K562 (cell line): ENCODE results near the gene APBA2.

Source experiments
- FOXM1 ChIP-seq, 2 experiments: fragments of 450-650 bp in 1 of 2; sonication (generic) in 1 of 2; formaldehyde crosslinking in 1 of 2; IDR thresholded peaks; 2 replicates each; pipeline versions ENCODE4 v1.6.1 to v1.9.0; 2017 to 2022; ENCODE audit warnings: low read depth in 2 of 2, mild to moderate bottlenecking in 2 of 2, missing genetic modification reagents in 1 of 2, moderate library complexity in 1 of 2
- HDAC6 ChIP-seq: IDR thresholded peaks from 2 replicates; pipeline ENCODE4 v1.6.1; 2012; ENCODE audit warnings: low read depth, mild to moderate bottlenecking, control low read depth, inconsistent platforms, low read length, moderate library complexity
- KLF10 ChIP-seq: fragments of 250-450 bp; sonication (Bioruptor Pico); IDR thresholded peaks from 2 replicates; pipeline ENCODE4 v1.6.1; 2021; ENCODE audit warnings: matching md5 sums
- MAZ ChIP-seq, 2 experiments: fragments of 450-650 bp in 1 of 2; sonication (generic) in 1 of 2; formaldehyde crosslinking; IDR thresholded peaks in 1 of 2; conservative IDR thresholded peaks in 1 of 2; 2 replicates each; pipeline versions ENCODE4 v1.4.0 to v1.5.0; 2020; ENCODE audit warnings: mild to moderate bottlenecking in 1 of 2, missing genetic modification reagents in 1 of 2
- RHOXF2B ChIP-seq: fragments of 250-450 bp; sonication (Bioruptor Pico); conservative IDR thresholded peaks from 2 replicates; pipeline ENCODE4 v1.5.1; 2021
- SP2 ChIP-seq: IDR thresholded peaks from 2 replicates; pipeline ENCODE4 v1.6.1; 2011; ENCODE audit warnings: mild to moderate bottlenecking, low read depth, low read length, moderate library complexity; ENCODE audit not compliant: poor library complexity, severe bottlenecking; ENCODE audit errors: extremely low read depth
- TAF1 ChIP-seq: IDR thresholded peaks from 2 replicates; pipeline ENCODE4 v1.6.1; 2011; ENCODE audit warnings: mild to moderate bottlenecking, low read length, moderate library complexity; ENCODE audit not compliant: insufficient read depth, control insufficient read depth, severe bottlenecking; ENCODE audit errors: extremely low read depth
- TF ChIP-seq, protein P1 (sequence below): fragments of 250-450 bp; sonication (Bioruptor Pico); IDR thresholded peaks from 2 replicates; pipeline ENCODE4 v1.5.0; 2020; ENCODE audit warnings: mild to moderate bottlenecking
- TF ChIP-seq, protein P2 (sequence below), 3 experiments: IDR thresholded peaks in 2 of 3; conservative IDR thresholded peaks in 1 of 3; 2 replicates each; pipeline ENCODE4 v1.5.1; 2011 to 2012; ENCODE audit warnings: low read length in 3 of 3, mild to moderate bottlenecking in 3 of 3, control low read depth in 2 of 3, improper control_type of control experiment in 1 of 3, inconsistent platforms in 1 of 3, low read depth in 1 of 3, mixed read lengths in 1 of 3, moderate library complexity in 1 of 3; ENCODE audit not compliant: insufficient read depth in 2 of 3

DNA sequence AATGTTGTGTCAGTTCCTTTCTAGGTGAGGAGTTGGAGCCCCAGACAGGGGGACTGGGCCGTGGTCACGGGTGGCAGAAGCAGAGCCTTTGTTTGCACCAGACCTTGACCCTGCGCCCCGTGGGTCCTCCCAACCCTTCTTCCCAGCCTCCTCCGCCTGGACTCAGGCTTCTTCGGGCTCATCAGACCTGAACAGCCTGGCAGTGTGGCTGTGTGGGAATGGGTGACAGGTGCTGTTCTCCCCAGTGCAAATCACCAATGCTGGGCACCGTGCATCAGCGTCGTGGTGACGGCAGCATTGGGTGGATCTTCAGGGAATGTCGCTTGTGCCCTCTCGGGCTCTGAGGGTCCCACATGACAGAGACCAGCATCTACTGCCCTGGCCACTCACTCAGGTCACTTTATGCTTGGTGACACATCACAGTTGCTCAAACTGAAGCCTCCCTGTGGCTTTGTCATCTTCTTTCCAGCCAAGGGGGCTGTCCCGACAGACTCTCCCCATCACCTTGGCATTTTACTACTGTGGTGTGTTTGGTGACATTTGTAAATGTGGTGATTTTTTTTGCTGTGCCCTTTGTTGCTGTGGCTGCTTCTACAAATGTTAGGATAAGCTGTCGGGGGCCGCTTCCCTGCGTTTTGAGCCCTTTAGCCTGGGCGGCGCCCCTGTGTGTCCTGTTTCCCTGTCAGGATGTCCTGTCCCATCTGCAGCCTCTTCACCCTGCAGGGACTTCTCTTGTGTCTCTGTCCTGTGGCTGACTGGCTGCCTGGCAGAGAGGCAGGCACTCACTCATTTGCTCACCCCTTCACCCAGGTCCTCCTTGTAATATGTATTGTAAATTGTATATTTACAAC is 14.5 kb downstream of the APBA2 start:
- TF ChIP-seq FOXM1 (IDR thresholded peaks at IDR 0.05; ENCODE audit: low read depth) (no peak), FOXM1 (CRISPR knock-in tag; IDR thresholded peaks at IDR 0.05; ENCODE audit: low read depth) (no peak), RHOXF2B (CRISPR knock-in tag) (no peak), TAF1 (no peak), HDAC6 (no peak), MAZ (CRISPR knock-in tag; conservative IDR thresholded peaks at IDR 0.05 in 1 of 2, IDR thresholded peaks at IDR 0.05 in 1 of 2) (no peak), KLF10 (no peak), SP2 (no peak)
- TF ChIP-seq, protein P1, sequence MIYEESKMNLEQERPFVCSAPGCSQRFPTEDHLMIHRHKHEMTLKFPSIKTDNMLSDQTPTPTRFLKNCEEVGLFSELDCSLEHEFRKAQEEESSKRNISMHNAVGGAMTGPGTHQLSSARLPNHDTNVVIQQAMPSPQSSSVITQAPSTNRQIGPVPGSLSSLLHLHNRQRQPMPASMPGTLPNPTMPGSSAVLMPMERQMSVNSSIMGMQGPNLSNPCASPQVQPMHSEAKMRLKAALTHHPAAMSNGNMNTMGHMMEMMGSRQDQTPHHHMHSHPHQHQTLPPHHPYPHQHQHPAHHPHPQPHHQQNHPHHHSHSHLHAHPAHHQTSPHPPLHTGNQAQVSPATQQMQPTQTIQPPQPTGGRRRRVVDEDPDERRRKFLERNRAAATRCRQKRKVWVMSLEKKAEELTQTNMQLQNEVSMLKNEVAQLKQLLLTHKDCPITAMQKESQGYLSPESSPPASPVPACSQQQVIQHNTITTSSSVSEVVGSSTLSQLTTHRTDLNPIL (CRISPR knock-in tag) = no peak
- TF ChIP-seq, protein P2, sequence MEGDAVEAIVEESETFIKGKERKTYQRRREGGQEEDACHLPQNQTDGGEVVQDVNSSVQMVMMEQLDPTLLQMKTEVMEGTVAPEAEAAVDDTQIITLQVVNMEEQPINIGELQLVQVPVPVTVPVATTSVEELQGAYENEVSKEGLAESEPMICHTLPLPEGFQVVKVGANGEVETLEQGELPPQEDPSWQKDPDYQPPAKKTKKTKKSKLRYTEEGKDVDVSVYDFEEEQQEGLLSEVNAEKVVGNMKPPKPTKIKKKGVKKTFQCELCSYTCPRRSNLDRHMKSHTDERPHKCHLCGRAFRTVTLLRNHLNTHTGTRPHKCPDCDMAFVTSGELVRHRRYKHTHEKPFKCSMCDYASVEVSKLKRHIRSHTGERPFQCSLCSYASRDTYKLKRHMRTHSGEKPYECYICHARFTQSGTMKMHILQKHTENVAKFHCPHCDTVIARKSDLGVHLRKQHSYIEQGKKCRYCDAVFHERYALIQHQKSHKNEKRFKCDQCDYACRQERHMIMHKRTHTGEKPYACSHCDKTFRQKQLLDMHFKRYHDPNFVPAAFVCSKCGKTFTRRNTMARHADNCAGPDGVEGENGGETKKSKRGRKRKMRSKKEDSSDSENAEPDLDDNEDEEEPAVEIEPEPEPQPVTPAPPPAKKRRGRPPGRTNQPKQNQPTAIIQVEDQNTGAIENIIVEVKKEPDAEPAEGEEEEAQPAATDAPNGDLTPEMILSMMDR (IDR thresholded peaks at IDR 0.05 in 2 of 3, conservative IDR thresholded peaks at IDR 0.05 in 1 of 3; ENCODE audit: insufficient read depth in 2 of 3, low read depth in 1 of 3, low read length in 3 of 3) = no peak
